K562 (cell line): ENCODE measurements around the gene SLC22A7. TPM values are rescaled to one million over a fixed set of nuclear protein-coding genes. Genes with fewer than 3 reads are reported as not detected.

ENCODE experiments used
- ATAC-seq: fragments of 200-7000 bp; cut with Tn5 transposase; 3 replicates; pipeline ENCODE4 v1.9.1; 2020; ENCODE audit warnings: moderate library complexity
- BruUV-seq: library from RNA; stranded (reverse); fragments of 400-500 nt; replicated peaks from 2 replicates; lab custom pipeline; 2021; lab: Mats Ljungman, UMichigan
- CTCF ChIA-PET: fragments of 300-600 bp; formaldehyde crosslinking; extraction: SDS; loops from one replicate; lab custom pipeline; 2021; ENCODE audit warnings: low intra/inter-chr PET ratio; lab: Yijun Ruan, JAX
- POLR2A ChIA-PET: fragments of 300-600, 350-650 bp; sonication (Branson Sonifier 250); formaldehyde crosslinking; extraction: SDS; loops from one replicate; lab custom pipeline; 2021; ENCODE audit warnings: antibody characterized with exemption, inconsistent platforms; lab: Yijun Ruan, JAX
- DNase-seq, 4 experiments: peaks; one replicate each; pipeline versions ENCODE4 v3.0.0 to v3.0.0-alpha.2; 2011 to 2018; ENCODE audit warnings: low spot score in 3 of 4, mixed read lengths in 3 of 4; ENCODE audit errors: extremely low read depth in 1 of 4
- FAIRE-seq: peaks from 2 replicates; lab custom pipeline; 2011; peaks lifted over from hg19 to GRCh38; lab: Jason Lieb, UNC
- H2AFZ ChIP-seq: 2 replicates; pipeline ENCODE4 v1.6.0; 2011; ENCODE audit warnings: low read depth, low read length, control low read depth, inconsistent platforms
- H3K27ac ChIP-seq: fragments of 200-600 bp; 3 replicates; pipeline ENCODE4 v1.8.0; 2011; ENCODE audit warnings: low read depth, mild to moderate bottlenecking, control low read depth, inconsistent platforms, low read length, moderate library complexity, mixed read lengths; ENCODE audit errors: extremely low read depth
- H3K27me3 ChIP-seq, 2 experiments: fragments of 300-600 bp in 1 of 2; 2 replicates in 1 of 2; 3 replicates in 1 of 2; pipeline versions ENCODE4 v1.6.0 to v1.8.0; 2011; ENCODE audit warnings: inconsistent platforms in 2 of 2, low read length in 2 of 2, mild to moderate bottlenecking in 1 of 2, mixed read lengths in 1 of 2, moderate library complexity in 1 of 2; ENCODE audit not compliant: control insufficient read depth in 2 of 2, insufficient read depth in 2 of 2
- H3K36me3 ChIP-seq: fragments of 300-600 bp; 3 replicates; pipeline ENCODE4 v1.8.0; 2011; ENCODE audit warnings: mild to moderate bottlenecking, low read length, inconsistent platforms; ENCODE audit not compliant: control insufficient read depth, insufficient read depth
- H3K4me1 ChIP-seq, 2 experiments: fragments of 200-600 bp in 1 of 2; replicated peaks in 1 of 2; 2 replicates in 1 of 2; 3 replicates in 1 of 2; pipeline versions ENCODE4 v1.5.1 to v1.8.0; 2011; ENCODE audit warnings: inconsistent platforms in 2 of 2, low read length in 2 of 2, mild to moderate bottlenecking in 1 of 2, mixed read lengths in 1 of 2, moderate library complexity in 1 of 2; ENCODE audit not compliant: control insufficient read depth in 2 of 2, insufficient read depth in 2 of 2
- H3K4me2 ChIP-seq: 2 replicates; pipeline ENCODE4 v1.6.1; 2011; ENCODE audit warnings: low read length, control low read depth, inconsistent platforms, mixed read lengths; ENCODE audit not compliant: insufficient read depth
- H3K4me3 ChIP-seq: fragments of 200-600 bp; sonication (generic), shearing (Covaris generic); 2 replicates; pipeline ENCODE4 v1.5.1; 2016; ENCODE audit warnings: control low read depth, inconsistent platforms
- H3K79me2 ChIP-seq: fragments of 200-600 bp; 3 replicates; pipeline ENCODE4 v1.8.0; 2011; ENCODE audit warnings: low read length, inconsistent platforms; ENCODE audit not compliant: control insufficient read depth, insufficient read depth
- H3K9ac ChIP-seq, 2 experiments: 2 replicates each; pipeline versions ENCODE4 v1.6.0 to v1.6.1; 2011; ENCODE audit warnings: low read depth in 2 of 2, low read length in 2 of 2, control low read depth in 1 of 2, inconsistent platforms in 1 of 2, mild to moderate bottlenecking in 1 of 2, mixed read lengths in 1 of 2; ENCODE audit not compliant: insufficient read depth in 1 of 2
- H3K9me1 ChIP-seq: one replicate; pipeline ENCODE4 v1.6.0; 2011; ENCODE audit warnings: inconsistent platforms, mild to moderate bottlenecking, low read length, moderate library complexity; ENCODE audit not compliant: control insufficient read depth, insufficient read depth
- H3K9me3 ChIP-seq: replicated peaks from 2 replicates; pipeline ENCODE4 v1.5.1; 2011; ENCODE audit warnings: low read depth, low read length, inconsistent platforms; ENCODE audit not compliant: control insufficient read depth, insufficient read depth
- H4K20me1 ChIP-seq: replicated peaks from 2 replicates; pipeline ENCODE4 v1.6.1; 2011; ENCODE audit warnings: low read length, inconsistent platforms, mixed read lengths; ENCODE audit not compliant: control insufficient read depth, insufficient read depth
- EGR1 ChIP-seq: fragments of 450-650 bp; conservative IDR thresholded peaks from 2 replicates; pipeline ENCODE4 v1.6.1; 2017; ENCODE audit warnings: mild to moderate bottlenecking
- HDAC2 ChIP-seq: fragments of 450-650 bp; IDR thresholded peaks from 2 replicates; pipeline ENCODE4 v1.6.1; 2016; ENCODE audit warnings: mild to moderate bottlenecking
- VEZF1 ChIP-seq: fragments of 200-800 bp; sonication (Bioruptor generic); IDR thresholded peaks from 2 replicates; pipeline ENCODE4 v1.6.1; 2017; ENCODE audit warnings: missing genetic modification characterization, missing compliant biosample characterization
- ZBTB7A ChIP-seq: IDR thresholded peaks from 2 replicates; pipeline ENCODE4 v1.6.1; 2011; ENCODE audit warnings: low read depth, mild to moderate bottlenecking, low read length, moderate library complexity, borderline replicate concordance; ENCODE audit not compliant: control insufficient read depth
- ZNF239 ChIP-seq: fragments of 250-450 bp; sonication (Bioruptor Pico); IDR thresholded peaks from 2 replicates; pipeline ENCODE4 v1.4.0; 2020; ENCODE audit warnings: mild to moderate bottlenecking
- WGBS: fragments of 100-300 bp; shearing (Covaris generic); methylation state at CpG from one replicate; pipeline ENCODE4 v1.1.6; 2016; ENCODE audit warnings: low coverage, mixed read lengths; ENCODE audit not compliant: insufficient coverage; ENCODE audit errors: missing lambda C conversion rate; 5-methylcytosine and 5-hydroxymethylcytosine counted together
- in situ Hi-C: fragments of 300-500 bp; cut with MboI; formaldehyde crosslinking; loops from 4 replicates; pipeline ENCODE4 v1.15.0; 2018; ENCODE audit warnings: inconsistent platforms, mixed read lengths
- intact Hi-C: fragments of 100-400 bp; cut with micrococcal nuclease; formaldehyde crosslinking; loops from 2 replicates; pipeline ENCODE4 v1.14.2; 2022
- polyA plus RNA-seq, 8 experiments: library from polyadenylated mRNA; depleted of rRNA in 4 of 8; stranded (reverse) in 5 of 8; unstranded in 3 of 8; fragments of >200 nt; fragmentation: Nextera tagmentation in 2 of 8; fragmentation: Illumina TruSeq in 1 of 8; extraction: Ambion mirVana in 2 of 8; extraction: Trizol in 1 of 8; gene quantifications; 2 replicates each; pipeline versions ENCODE4 v1.2.1 to v1.2.3, GENCODE V29; 2011 to 2014; ENCODE audit warnings: inconsistent platforms in 1 of 8, missing spikeins in 1 of 8
- total RNA-seq, 7 experiments: library from RNA; depleted of rRNA in 6 of 7; stranded (reverse); fragments of >200 nt in 6 of 7; fragmentation: Illumina TruSeq in 2 of 7; extraction: Trizol in 2 of 7; gene quantifications; 2 replicates each; pipeline versions ENCODE4 v1.2.1 to v1.2.3, GENCODE V29; 2011 to 2021; ENCODE audit warnings: low replicate concordance in 1 of 7

Gene SLC22A7
- total and polyA plus RNA-seq, 9 of the 15 experiments (the other 6 are each of a cell fraction or from before 2014, with no cell fraction given), result not detected

GRCh38 chr6:43274916-43275597, 23.0 kb upstream of the SLC22A7 start:
- H2AFZ ChIP-seq, result no peak overlapping the region
- no peaks in the 10 kb centered on the region for H3K79me2 ChIP-seq
- no peaks in the 10 kb centered on the region for H3K9me3 ChIP-seq
- 15% methylated on average over 14 of the region's 65 CpGs for WGBS
- peaks cover 29 to 73% of the 10 kb centered on the region in 2 experiments for H3K27me3 ChIP-seq
- ATAC-seq (peak; percentile 19; the same call in 2 of the 3 replicates), DNase-seq (peak in 2 of 4 experiments; percentile 85 to 87), FAIRE-seq (no peak)
- H3K9me1 ChIP-seq, result no peaks in the 10 kb centered on the region
- peaks cover 0 to 28% of the 10 kb centered on the region in 2 experiments; a peak in 2 of 5 replicates for H3K4me1 ChIP-seq
- intact Hi-C loops, result no loop called here
- in situ Hi-C loops, result loop anchor here (5.0 kb wide), 1 partner anchor 57 kb away; no protein-coding TSS in a partner anchor
- 0 out of 2 replicates have a peak, but pooled peaks cover 6% of the 10 kb centered on the region for H4K20me1 ChIP-seq
- H3K36me3 ChIP-seq, result no peaks in the 10 kb centered on the region
- no TSS peak for BruUV-seq
- ChIA-PET POLR2A (interaction anchor here (0.7 to 1.2 kb wide), 2 partner anchors 19 to 296 kb away, joined by 3 read pairs; no protein-coding TSS in a partner anchor), CTCF (no interaction called here)
- H3K27ac ChIP-seq, result no peak overlapping the region
- H3K4me3 ChIP-seq, result no peak overlapping the region
- no peak overlapping the region for H3K4me2 ChIP-seq
- H3K9ac ChIP-seq, result peak overlapping the region in 1 of 2 experiments; percentile 38; a peak in 1 of 4 replicates
- TF ChIP-seq HDAC2, result no peak
- peak; percentile 53 for TF ChIP-seq VEZF1 (CRISPR knock-in tag)
- no peak for TF ChIP-seq ZNF239
- peak; percentile 62 for TF ChIP-seq EGR1
- TF ChIP-seq ZBTB7A, result 0 out of 2 replicates have a peak, but pooled peaks have one; percentile 12
